Smooth muscle cell (in vitro differentiated cells): ENCODE measurements around the gene SLF2. TPM values are rescaled to one million over a fixed set of nuclear protein-coding genes. Genes with fewer than 3 reads are reported as not detected.

Experiments
- DNase-seq: peaks from one replicate; lab custom pipeline; 2025; ENCODE audit not compliant: unreplicated experiment; lab: John Stamatoyannopoulos, UW
- H2AFZ ChIP-seq: fragments of 200-600 bp; sonication (generic); 2 replicates; pipeline ENCODE4 v1.6.0; 2016; ENCODE audit warnings: antibody characterized with exemption, low read depth, mild to moderate bottlenecking
- H3F3A ChIP-seq: fragments of 200-600 bp; sonication (generic); 2 replicates; pipeline ENCODE4 v1.6.0; 2017; ENCODE audit warnings: antibody characterized with exemption, low read depth
- H3K27ac ChIP-seq: fragments of 200-600 bp; sonication (generic); 2 replicates; pipeline ENCODE4 v1.5.1; 2016; ENCODE audit warnings: low read depth, mild to moderate bottlenecking
- H3K27me3 ChIP-seq: fragments of 200-600 bp; sonication (generic); 2 replicates; pipeline ENCODE4 v1.6.1; 2016; ENCODE audit warnings: low read depth, mild to moderate bottlenecking
- H3K36me3 ChIP-seq: fragments of 200-600 bp; sonication (generic); 2 replicates; pipeline ENCODE4 v1.5.1; 2016; ENCODE audit warnings: low read depth
- H3K4me1 ChIP-seq: fragments of 200-600 bp; sonication (generic); 2 replicates; pipeline ENCODE4 v1.5.1; 2016; ENCODE audit warnings: low read depth
- H3K4me2 ChIP-seq: fragments of 200-600 bp; sonication (generic); 2 replicates; pipeline ENCODE4 v1.6.0; 2016; ENCODE audit warnings: mild to moderate bottlenecking
- H3K4me3 ChIP-seq: fragments of 200-600 bp; sonication (generic); 2 replicates; pipeline ENCODE4 v1.5.1; 2016; ENCODE audit warnings: mild to moderate bottlenecking
- H3K79me2 ChIP-seq: fragments of 200-600 bp; sonication (generic); 2 replicates; pipeline ENCODE4 v1.6.0; 2016; ENCODE audit warnings: low read depth, mild to moderate bottlenecking
- H3K9ac ChIP-seq: fragments of 200-600 bp; sonication (generic); 2 replicates; pipeline ENCODE4 v1.6.0; 2016; ENCODE audit warnings: low read depth
- H3K9me3 ChIP-seq: fragments of 200-600 bp; sonication (generic); replicated peaks from 2 replicates; pipeline ENCODE4 v1.5.1; 2016; ENCODE audit warnings: low read depth
- H4K20me1 ChIP-seq: fragments of 200-600 bp; sonication (generic); 2 replicates; pipeline ENCODE4 v1.6.0; 2016; ENCODE audit warnings: low read depth
- WGBS: methylation state at CpG from one replicate; pipeline ENCODE4 v1.1.7; 2016; ENCODE audit warnings: low lambda C conversion rate; 5-methylcytosine and 5-hydroxymethylcytosine counted together
- polyA plus RNA-seq: library from polyadenylated mRNA; unstranded; fragments of >200 nt; fragmentation: Nextera tagmentation; extraction: Ambion mirVana; gene quantifications from 2 replicates; pipeline ENCODE4 v1.2.1, GENCODE V29; 2016
- total RNA-seq: library from RNA; depleted of rRNA; stranded (reverse); fragments of >200 nt; gene quantifications from 2 replicates; pipeline ENCODE4 v1.2.3, GENCODE V29; 2014
- TF ChIP-seq, protein P1 (sequence below): fragments of 200-600 bp; sonication (generic); IDR thresholded peaks from 2 replicates; pipeline ENCODE4 v1.5.1; 2017; ENCODE audit warnings: borderline replicate concordance, mild to moderate bottlenecking, antibody characterized with exemption; ENCODE audit not compliant: insufficient read depth, poor library complexity, severe bottlenecking

Gene SLF2
- total and polyA plus RNA-seq, 2 experiments from 2014 or later: 8.1 to 24.9 TPM

DNA sequence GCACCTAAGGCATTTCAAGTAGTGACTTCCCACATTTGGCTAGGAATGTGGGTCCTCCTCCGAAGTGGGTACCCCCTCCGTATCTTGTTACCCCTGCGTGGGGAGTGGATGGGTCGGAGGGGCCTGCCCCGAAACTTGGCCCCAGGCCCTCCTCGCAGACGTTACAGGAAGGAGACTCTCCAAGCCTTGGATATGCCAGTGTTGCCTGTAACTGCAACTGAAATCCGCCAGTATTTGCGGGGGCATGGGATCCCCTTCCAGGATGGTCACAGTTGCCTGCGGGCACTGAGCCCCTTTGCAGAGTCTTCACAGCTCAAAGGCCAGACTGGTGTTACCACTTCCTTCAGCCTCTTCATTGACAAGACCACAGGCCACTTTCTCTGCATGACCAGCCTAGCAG is 75.4 kb downstream of the SLF2 start:
- Histone ChIP-seq H3K9me3 (no peaks in the 10 kb centered on the region), H3K4me3 (peak overlapping the region; percentile 88), H3K4me1 (peaks cover 9% of the 10 kb centered on the region), H2AFZ (no peak overlapping the region), H3K27ac (no peak overlapping the region), H3K36me3 (no peaks in the 10 kb centered on the region), H3K79me2 (peaks cover 29% of the 10 kb centered on the region), H3F3A (no peaks in the 10 kb centered on the region), H3K9ac (peak overlapping the region; percentile 60), H3K27me3 (no peaks in the 10 kb centered on the region), H3K4me2 (peak overlapping the region; percentile 96), H4K20me1 (no peaks in the 10 kb centered on the region)
- DNase-seq: no peak
- TF ChIP-seq, protein P1, sequence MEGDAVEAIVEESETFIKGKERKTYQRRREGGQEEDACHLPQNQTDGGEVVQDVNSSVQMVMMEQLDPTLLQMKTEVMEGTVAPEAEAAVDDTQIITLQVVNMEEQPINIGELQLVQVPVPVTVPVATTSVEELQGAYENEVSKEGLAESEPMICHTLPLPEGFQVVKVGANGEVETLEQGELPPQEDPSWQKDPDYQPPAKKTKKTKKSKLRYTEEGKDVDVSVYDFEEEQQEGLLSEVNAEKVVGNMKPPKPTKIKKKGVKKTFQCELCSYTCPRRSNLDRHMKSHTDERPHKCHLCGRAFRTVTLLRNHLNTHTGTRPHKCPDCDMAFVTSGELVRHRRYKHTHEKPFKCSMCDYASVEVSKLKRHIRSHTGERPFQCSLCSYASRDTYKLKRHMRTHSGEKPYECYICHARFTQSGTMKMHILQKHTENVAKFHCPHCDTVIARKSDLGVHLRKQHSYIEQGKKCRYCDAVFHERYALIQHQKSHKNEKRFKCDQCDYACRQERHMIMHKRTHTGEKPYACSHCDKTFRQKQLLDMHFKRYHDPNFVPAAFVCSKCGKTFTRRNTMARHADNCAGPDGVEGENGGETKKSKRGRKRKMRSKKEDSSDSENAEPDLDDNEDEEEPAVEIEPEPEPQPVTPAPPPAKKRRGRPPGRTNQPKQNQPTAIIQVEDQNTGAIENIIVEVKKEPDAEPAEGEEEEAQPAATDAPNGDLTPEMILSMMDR: no peak
- 78% methylated on average over 10 of the region's 10 CpGs for WGBS

DNA sequence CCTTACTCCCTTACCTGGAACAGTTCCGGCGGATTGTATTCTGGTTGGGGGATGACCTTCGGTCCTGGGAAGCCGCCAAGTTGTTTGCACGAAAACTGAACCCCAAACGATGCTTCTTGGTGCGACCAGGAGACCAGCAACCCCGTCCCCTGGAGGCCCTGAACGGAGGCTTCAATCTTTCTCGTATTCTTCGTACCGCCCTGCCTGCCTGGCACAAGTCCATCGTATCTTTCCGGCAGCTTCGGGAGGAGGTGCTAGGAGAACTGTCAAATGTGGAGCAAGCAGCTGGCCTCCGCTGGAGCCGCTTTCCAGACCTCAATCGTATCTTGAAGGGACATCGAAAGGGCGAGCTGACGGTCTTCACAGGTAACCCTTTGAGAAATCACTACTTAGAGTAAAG is 76.3 kb downstream of the SLF2 start:
- peaks cover 9% of the 10 kb centered on the region for H3K4me1 ChIP-seq

GRCh38 chr10:100993986-100994708 is 81.4 kb downstream of the SLF2 start:
- Histone ChIP-seq H2AFZ (no peak overlapping the region), H3K36me3 (no peaks in the 10 kb centered on the region), H3K79me2 (peaks cover 10% of the 10 kb centered on the region), H3K9ac (no peak overlapping the region), H3K4me2 (no peak overlapping the region), H3K27me3 (no peaks in the 10 kb centered on the region), H3K27ac (no peak overlapping the region), H4K20me1 (no peaks in the 10 kb centered on the region), H3F3A (peaks cover 28% of the 10 kb centered on the region), H3K4me3 (no peak overlapping the region), H3K4me1 (peaks cover 12% of the 10 kb centered on the region), H3K9me3 (no peaks in the 10 kb centered on the region)
- DNase-seq: no peak
- 60% methylated on average over 10 of the region's 10 CpGs for WGBS
- TF ChIP-seq, protein P1: peak; percentile 64

More for the DNA sequence above, 76.3 kb downstream of the SLF2 start:
- Histone ChIP-seq H3K9ac (no peak overlapping the region), H3F3A (peaks cover 4% of the 10 kb centered on the region), H2AFZ (no peak overlapping the region), H3K4me3 (no peak overlapping the region), H3K79me2 (peaks cover 29% of the 10 kb centered on the region), H3K27me3 (no peaks in the 10 kb centered on the region), H3K9me3 (no peaks in the 10 kb centered on the region), H3K4me2 (no peak overlapping the region), H3K27ac (no peak overlapping the region), H4K20me1 (no peaks in the 10 kb centered on the region), H3K36me3 (no peaks in the 10 kb centered on the region)
- TF ChIP-seq, protein P1: no peak
- 97% methylated on average over 21 of the region's 21 CpGs for WGBS
- no peak for DNase-seq

- Histone ChIP-seq H2AFZ (no peak overlapping the region), H3K9me3 (no peaks in the 10 kb centered on the region), H3K27me3 (no peaks in the 10 kb centered on the region), H3K4me3 (no peak overlapping the region), H3K9ac (no peak overlapping the region), H3K36me3 (no peaks in the 10 kb centered on the region), H3K27ac (peak overlapping the region; percentile 42), H4K20me1 (no peaks in the 10 kb centered on the region), H3K4me2 (no peak overlapping the region), H3K4me1 (peaks cover 12% of the 10 kb centered on the region), H3K79me2 (peaks cover 4% of the 10 kb centered on the region), H3F3A (peaks cover 28% of the 10 kb centered on the region)
- 30% methylated on average over 5 of the region's 6 CpGs for WGBS
- TF ChIP-seq, protein P1: no peak
- DNase-seq: no peak
Observed at GRCh38 chr10:100995181-100995580, 82.4 kb downstream of the SLF2 start.
